ENCODE results near the gene OGFOD1. TPM values are rescaled to one million over a fixed set of nuclear protein-coding genes. Genes with fewer than 3 reads are reported as not detected.

The OGFOD1 gene
- total and polyA plus RNA-seq, 2 of the 13 experiments (the other 11 are each of a cell fraction or from before 2014, with no cell fraction given), result 35.2 to 81.3 TPM

- TF ChIP-seq JUN (CRISPR knock-in tag; IDR thresholded peaks at IDR 0.05) (no peak), PBX2 (CRISPR knock-in tag; IDR thresholded peaks at IDR 0.05) (no peak), MLXIP (CRISPR knock-in tag; IDR thresholded peaks at IDR 0.05; ENCODE audit: borderline replicate concordance) (no peak), NCOA1 (CRISPR knock-in tag; IDR thresholded peaks at IDR 0.05) (no peak)
Measured at GRCh38 chr16:56463153-56463552, 11.8 kb downstream of the OGFOD1 start (continued).

- TF ChIP-seq TSC22D2 (CRISPR knock-in tag; IDR thresholded peaks at IDR 0.05; ENCODE audit: borderline replicate concordance) (no peak), HMGA1 (CRISPR knock-in tag; conservative IDR thresholded peaks at IDR 0.05) (no peak), ZNF572 (CRISPR knock-in tag; IDR thresholded peaks at IDR 0.05) (no peak), REPIN1 (CRISPR knock-in tag; IDR thresholded peaks at IDR 0.05; ENCODE audit: borderline replicate concordance, low read depth) (no peak), AGO1 (IDR thresholded peaks at IDR 0.05; ENCODE audit: low read depth, low read length, poor library complexity, severe bottlenecking) (no peak), SSRP1 (CRISPR knock-in tag; IDR thresholded peaks at IDR 0.05) (no peak), ZNF556 (CRISPR knock-in tag; IDR thresholded peaks at IDR 0.05; ENCODE audit: borderline replicate concordance) (no peak), CHD4 (IDR thresholded peaks at IDR 0.05; ENCODE audit: borderline replicate concordance, low read length) (no peak), ZNF768 (CRISPR knock-in tag; IDR thresholded peaks at IDR 0.05) (no peak), CCDC6 (CRISPR knock-in tag; IDR thresholded peaks at IDR 0.05) (no peak), SALL1 (CRISPR knock-in tag; IDR thresholded peaks at IDR 0.05) (no peak), ZBTB8A (CRISPR knock-in tag; IDR thresholded peaks at IDR 0.05; ENCODE audit: borderline replicate concordance, low read depth) (no peak), ONECUT2 (CRISPR knock-in tag; IDR thresholded peaks at IDR 0.05) (no peak), NPAS2 (CRISPR knock-in tag; IDR thresholded peaks at IDR 0.05; ENCODE audit: borderline replicate concordance) (no peak)
- TF ChIP-seq, protein P1, sequence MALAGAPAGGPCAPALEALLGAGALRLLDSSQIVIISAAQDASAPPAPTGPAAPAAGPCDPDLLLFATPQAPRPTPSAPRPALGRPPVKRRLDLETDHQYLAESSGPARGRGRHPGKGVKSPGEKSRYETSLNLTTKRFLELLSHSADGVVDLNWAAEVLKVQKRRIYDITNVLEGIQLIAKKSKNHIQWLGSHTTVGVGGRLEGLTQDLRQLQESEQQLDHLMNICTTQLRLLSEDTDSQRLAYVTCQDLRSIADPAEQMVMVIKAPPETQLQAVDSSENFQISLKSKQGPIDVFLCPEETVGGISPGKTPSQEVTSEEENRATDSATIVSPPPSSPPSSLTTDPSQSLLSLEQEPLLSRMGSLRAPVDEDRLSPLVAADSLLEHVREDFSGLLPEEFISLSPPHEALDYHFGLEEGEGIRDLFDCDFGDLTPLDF (CRISPR knock-in tag; IDR thresholded peaks at IDR 0.05), result no peak
- TF ChIP-seq, protein P2, sequence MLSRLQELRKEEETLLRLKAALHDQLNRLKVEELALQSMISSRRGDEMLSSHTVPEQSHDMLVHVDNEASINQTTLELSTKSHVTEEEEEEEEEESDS (CRISPR knock-in tag; IDR thresholded peaks at IDR 0.05; ENCODE audit: borderline replicate concordance), result no peak
- Histone ChIP-seq H2AFZ (ENCODE audit: low read length) (no peak overlapping the region), H3K4me2 (ENCODE audit: low read depth, low read length) (no peak overlapping the region), H3K4me3 (replicated peaks in 1 of 3; ENCODE audit: insufficient read depth in 1 of 3, low read depth in 2 of 3, low read length in 3 of 3) (no peak overlapping the region), H3K9me3 (ENCODE audit: low read length) (no peaks in the 10 kb centered on the region), H3K4me1 (ENCODE audit: insufficient read depth, low read length) (no peaks in the 10 kb centered on the region), H3K27me3 (ENCODE audit: control insufficient read depth in 1 of 2, insufficient read depth in 2 of 2, low read length in 2 of 2) (no peaks in the 10 kb centered on the region), H4K20me1 (ENCODE audit: insufficient read depth, low read length) (no peaks in the 10 kb centered on the region), H3K36me3 (replicated peaks in 1 of 2; ENCODE audit: control insufficient read depth in 1 of 2, insufficient read depth in 2 of 2, low read length in 2 of 2) (peaks cover 36 to 73% of the 10 kb centered on the region in 2 experiments), H3K9ac (ENCODE audit: insufficient read depth, low read depth, low read length) (no peak overlapping the region), H3K27ac (ENCODE audit: extremely low read length, insufficient read depth, low read length) (no peak overlapping the region), H3K79me2 (ENCODE audit: insufficient read depth, low read length) (no peaks in the 10 kb centered on the region)
- in situ Hi-C loops (cut with HindIII; ENCODE audit: extremely low pct_ligation_motif_present, low pct_unique_long_range_greater_than_20kb), result no loop called here
- FAIRE-seq (no peak), DNase-seq (ENCODE audit: low spot score) (no peak), ATAC-seq (no peak)
- BruUV-seq (replicated peaks), result no TSS peak
- POLR2A ChIA-PET, result no interaction called here
- intact Hi-C loops (cut with micrococcal nuclease; ENCODE audit: unreplicated experiment), result no loop called here
- WGBS (ENCODE audit: low lambda C conversion rate), result 99% methylated on average over 2 of the region's 2 CpGs
- CTCF ChIA-PET (ENCODE audit: low intra/inter-chr PET ratio, low total read pairs), result no interaction called here
Measured at GRCh38 chr16:56466344-56466743, 15.0 kb downstream of the OGFOD1 start.

All from HepG2 (cell line).